Mammary epithelial cell (primary cell): Measurements from ENCODE around the gene SLC2A6.

ENCODE experiments used
- EZH2 ChIP-seq: IDR thresholded peaks from 2 replicates; pipeline ENCODE4 v1.6.1; 2012; ENCODE audit warnings: low read length, inconsistent platforms, borderline replicate concordance
- TF ChIP-seq, protein P1 (sequence below), 2 donors: IDR thresholded peaks in 1 of 2; conservative IDR thresholded peaks in 1 of 2; 2 replicates each; pipeline ENCODE4 v1.5.1; 2011 to 2012; ENCODE audit warnings: inconsistent platforms in 2 of 2, low read length in 2 of 2, mild to moderate bottlenecking in 2 of 2, control low read depth in 1 of 2, low read depth in 1 of 2; ENCODE audit not compliant: insufficient read depth in 1 of 2; ENCODE audit errors: extremely low read depth in 1 of 2

GRCh38 chr9:133454325-133454724, 24.6 kb downstream of the SLC2A6 start:
- TF ChIP-seq, protein P1, sequence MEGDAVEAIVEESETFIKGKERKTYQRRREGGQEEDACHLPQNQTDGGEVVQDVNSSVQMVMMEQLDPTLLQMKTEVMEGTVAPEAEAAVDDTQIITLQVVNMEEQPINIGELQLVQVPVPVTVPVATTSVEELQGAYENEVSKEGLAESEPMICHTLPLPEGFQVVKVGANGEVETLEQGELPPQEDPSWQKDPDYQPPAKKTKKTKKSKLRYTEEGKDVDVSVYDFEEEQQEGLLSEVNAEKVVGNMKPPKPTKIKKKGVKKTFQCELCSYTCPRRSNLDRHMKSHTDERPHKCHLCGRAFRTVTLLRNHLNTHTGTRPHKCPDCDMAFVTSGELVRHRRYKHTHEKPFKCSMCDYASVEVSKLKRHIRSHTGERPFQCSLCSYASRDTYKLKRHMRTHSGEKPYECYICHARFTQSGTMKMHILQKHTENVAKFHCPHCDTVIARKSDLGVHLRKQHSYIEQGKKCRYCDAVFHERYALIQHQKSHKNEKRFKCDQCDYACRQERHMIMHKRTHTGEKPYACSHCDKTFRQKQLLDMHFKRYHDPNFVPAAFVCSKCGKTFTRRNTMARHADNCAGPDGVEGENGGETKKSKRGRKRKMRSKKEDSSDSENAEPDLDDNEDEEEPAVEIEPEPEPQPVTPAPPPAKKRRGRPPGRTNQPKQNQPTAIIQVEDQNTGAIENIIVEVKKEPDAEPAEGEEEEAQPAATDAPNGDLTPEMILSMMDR (conservative IDR thresholded peaks at IDR 0.05 in 1 of 2, IDR thresholded peaks at IDR 0.05 in 1 of 2; ENCODE audit: extremely low read depth in 1 of 2, insufficient read depth in 1 of 2, low read depth in 1 of 2, low read length in 2 of 2) = no peak
- no peak for TF ChIP-seq EZH2
